ENCODE data around the gene FNDC7. TPM values are rescaled to one million over a fixed set of nuclear protein-coding genes. Genes with fewer than 3 reads are reported as not detected.
A peak's percentile ranks its signal among the peaks of the same experiment; 100 is the strongest.
"Not testable (repeated sequence)": the region's sequence is repeated elsewhere in the genome, so short reads cannot be mapped to it uniquely, and the experiment has no call there.

FNDC7 gene
- total RNA-seq, 1 donor from 2014 or later: under 0.01 TPM

- DNase-seq (ENCODE audit: low read depth) (peak; percentile 82), FAIRE-seq (no peak)
- TF ChIP-seq CTCF (IDR thresholded peaks at IDR 0.05; ENCODE audit: insufficient read depth, low read length, severe bottlenecking): no peak
- Histone ChIP-seq H3K36me3 (ENCODE audit: control insufficient read depth, insufficient read depth, low read length) (peaks cover 4% of the 10 kb centered on the region), H3K27me3 (ENCODE audit: control insufficient read depth, insufficient read depth, low read length) (no peaks in the 10 kb centered on the region), H3K4me3 (ENCODE audit: low read depth, low read length) (peak within 1 kb of the TSS; percentile 71)
These were observed 20.6 kb upstream of the FNDC7 start, which contains the start of gene PRPF38B for GRCh38 chr1:108691942-108692723. Gene PRPF38B, plus strand, starts transcription at chr1:108692310. Its CDS starts 282 bp downstream, at chr1:108692592.

GRCh38 chr1:108692724-108693655 lies 19.7 kb upstream of the FNDC7 start:
- H3K4me3 ChIP-seq (ENCODE audit: low read depth, low read length): peak overlapping the region; percentile 71
- peak; percentile 70 for DNase-seq (ENCODE audit: low read depth)
- H3K27me3 ChIP-seq (ENCODE audit: control insufficient read depth, insufficient read depth, low read length): no peaks in the 10 kb centered on the region
- peaks cover 7% of the 10 kb centered on the region for H3K36me3 ChIP-seq (ENCODE audit: control insufficient read depth, insufficient read depth, low read length)
- peak; percentile 50 for TF ChIP-seq CTCF (IDR thresholded peaks at IDR 0.05; ENCODE audit: insufficient read depth, low read length, severe bottlenecking)
- no peak for FAIRE-seq

GRCh38 chr1:108695535-108695934 lies 17.2 kb upstream of the FNDC7 start:
- Histone ChIP-seq H3K4me3 (ENCODE audit: low read depth, low read length) (no peak overlapping the region), H3K36me3 (ENCODE audit: control insufficient read depth, insufficient read depth, low read length) (peaks cover 14% of the 10 kb centered on the region), H3K27me3 (ENCODE audit: control insufficient read depth, insufficient read depth, low read length) (no peaks in the 10 kb centered on the region)
- FAIRE-seq (no peak), DNase-seq (ENCODE audit: low read depth) (no peak)
- no peak for TF ChIP-seq CTCF (IDR thresholded peaks at IDR 0.05; ENCODE audit: insufficient read depth, low read length, severe bottlenecking)

DNA sequence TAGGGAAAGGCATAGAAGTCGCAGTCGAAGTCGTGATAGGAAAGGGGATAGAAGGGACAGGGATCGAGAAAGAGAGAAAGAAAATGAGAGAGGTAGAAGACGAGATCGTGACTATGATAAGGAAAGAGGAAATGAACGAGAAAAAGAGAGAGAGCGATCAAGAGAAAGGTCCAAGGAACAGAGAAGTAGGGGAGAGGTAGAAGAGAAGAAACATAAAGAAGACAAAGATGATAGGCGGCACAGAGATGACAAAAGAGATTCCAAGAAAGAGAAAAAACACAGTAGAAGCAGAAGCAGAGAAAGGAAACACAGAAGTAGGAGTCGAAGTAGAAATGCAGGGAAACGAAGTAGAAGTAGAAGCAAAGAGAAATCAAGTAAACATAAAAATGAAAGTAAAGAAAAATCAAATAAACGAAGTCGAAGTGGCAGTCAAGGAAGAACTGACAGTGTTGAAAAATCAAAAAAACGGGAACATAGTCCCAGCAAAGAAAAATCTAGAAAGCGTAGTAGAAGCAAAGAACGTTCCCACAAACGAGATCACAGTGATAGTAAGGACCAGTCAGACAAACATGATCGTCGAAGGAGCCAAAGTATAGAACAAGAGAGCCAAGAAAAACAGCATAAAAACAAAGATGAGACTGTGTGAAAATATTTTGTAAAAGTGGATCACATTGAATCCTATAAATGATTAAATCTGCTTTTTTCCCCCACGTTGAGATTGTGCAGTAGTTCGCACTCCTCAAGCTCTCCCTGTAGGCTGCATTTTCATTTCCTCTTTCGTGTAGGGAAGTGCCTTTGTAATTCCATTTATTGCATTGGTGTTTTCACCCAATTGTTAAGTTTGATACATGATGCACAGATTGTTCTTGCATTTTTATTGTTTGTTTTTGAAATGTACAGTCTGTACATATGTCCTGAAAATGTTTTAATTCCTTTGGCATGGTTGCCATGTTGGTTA lies 13.1 kb upstream of the FNDC7 start:
- no peak overlapping the region for H3K4me3 ChIP-seq (ENCODE audit: low read depth, low read length)
- DNase-seq (ENCODE audit: low read depth) (no peak), FAIRE-seq (no peak)
- H3K27me3 ChIP-seq (ENCODE audit: control insufficient read depth, insufficient read depth, low read length): no peaks in the 10 kb centered on the region
- TF ChIP-seq CTCF (IDR thresholded peaks at IDR 0.05; ENCODE audit: insufficient read depth, low read length, severe bottlenecking): no peak
- peaks cover 14% of the 10 kb centered on the region for H3K36me3 ChIP-seq (ENCODE audit: control insufficient read depth, insufficient read depth, low read length)

GRCh38 chr1:108701176-108701849 lies 11.4 kb upstream of the FNDC7 start:
- DNase-seq (ENCODE audit: low read depth) (no peak), FAIRE-seq (no peak)
- no peak overlapping the region for H3K4me3 ChIP-seq (ENCODE audit: low read depth, low read length)
- H3K27me3 ChIP-seq (ENCODE audit: control insufficient read depth, insufficient read depth, low read length): no peaks in the 10 kb centered on the region
- TF ChIP-seq CTCF (IDR thresholded peaks at IDR 0.05; ENCODE audit: insufficient read depth, low read length, severe bottlenecking): no peak
- peaks cover 12% of the 10 kb centered on the region for H3K36me3 ChIP-seq (ENCODE audit: control insufficient read depth, insufficient read depth, low read length)

DNA sequence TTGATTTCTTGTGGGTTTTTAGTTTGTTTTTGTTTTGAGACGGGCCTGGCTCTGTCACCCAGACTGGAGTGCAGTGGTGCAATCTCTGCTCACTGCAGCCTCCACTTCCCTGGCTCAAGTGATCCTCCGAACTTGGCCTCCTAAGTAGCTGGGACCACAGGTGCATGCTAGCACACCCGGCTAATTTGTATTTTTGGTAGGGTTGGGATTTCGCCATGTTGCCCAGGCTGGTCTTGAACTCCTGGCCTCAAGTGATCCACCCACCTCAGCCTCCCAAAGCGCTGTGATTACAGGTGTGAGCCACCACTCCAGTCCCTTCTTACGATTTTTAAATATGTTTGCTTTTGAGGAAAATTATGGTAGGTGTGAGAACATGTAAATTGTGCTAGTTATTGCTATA lies 10.6 kb upstream of the FNDC7 start:
- not testable (repeated sequence) for H3K27me3 ChIP-seq (ENCODE audit: control insufficient read depth, insufficient read depth, low read length); DNase-seq (ENCODE audit: low read depth); H3K4me3 ChIP-seq (ENCODE audit: low read depth, low read length); FAIRE-seq
- peaks cover 10% of the 10 kb centered on the region for H3K36me3 ChIP-seq (ENCODE audit: control insufficient read depth, insufficient read depth, low read length)
